Germinal center (tissue), 1 donor: ENCODE results near the gene PKN3.

Source experiments
- DNase-seq: peaks from one replicate; pipeline ENCODE4 v3.0.0; 2012; ENCODE audit warnings: mixed read lengths, low spot score

Gene PKN3

GRCh38 chr9:128716581-128717254, 14.4 kb downstream of the PKN3 start:
- DNase-seq, result no peak

- DNase-seq, result no peak
Observed at GRCh38 chr9:128718047-128718446, 15.7 kb downstream of the PKN3 start.

GRCh38 chr9:128718475-128718874, 16.2 kb downstream of the PKN3 start:
- DNase-seq, result no peak

GRCh38 chr9:128719919-128720605, 17.8 kb downstream of the PKN3 start:
- DNase-seq, result no peak

- DNase-seq, result no peak
Observed at GRCh38 chr9:128720841-128721486, 18.7 kb downstream of the PKN3 start.

- no peak for DNase-seq
Observed at GRCh38 chr9:128721487-128722010, 19.2 kb downstream of the PKN3 start.

GRCh38 chr9:128722380-128723351, 20.4 kb downstream of the PKN3 start:
- no peak for DNase-seq

- DNase-seq, result no peak
Observed at GRCh38 chr9:128723352-128723865, 21.1 kb downstream of the PKN3 start.

- DNase-seq, result peak; percentile 100
Observed at GRCh38 chr9:128723866-128724743, 21.8 kb downstream of the PKN3 start, which contains the start of gene ZDHHC12. Gene ZDHHC12, minus strand, starts transcription at chr9:128724127. Its CDS starts 34 bp downstream, at chr9:128724093.

GRCh38 chr9:128724744-128725211, 22.5 kb downstream of the PKN3 start:
- DNase-seq, result peak; percentile 53

- DNase-seq, result no peak
Observed at GRCh38 chr9:128727640-128728248, 25.4 kb downstream of the PKN3 start.

GRCh38 chr9:128728298-128728697, 26.0 kb downstream of the PKN3 start:
- DNase-seq, result no peak

GRCh38 chr9:128729302-128729701, 27.0 kb downstream of the PKN3 start:
- no peak for DNase-seq

GRCh38 chr9:128729766-128730517, 27.6 kb downstream of the PKN3 start:
- no peak for DNase-seq

GRCh38 chr9:128731093-128731492, 28.8 kb downstream of the PKN3 start:
- no peak for DNase-seq

GRCh38 chr9:128731691-128732090, 29.4 kb downstream of the PKN3 start:
- no peak for DNase-seq

GRCh38 chr9:128732576-128732975, 30.3 kb downstream of the PKN3 start:
- no peak for DNase-seq

GRCh38 chr9:128733256-128733655, 31.0 kb downstream of the PKN3 start:
- DNase-seq, result no peak

- DNase-seq, result no peak
Observed at GRCh38 chr9:128735373-128735772, 33.1 kb downstream of the PKN3 start.
